Lower lobe of right lung (tissue), 2 donors: ENCODE measurements around the gene SFTA2. TPM values are rescaled to one million over a fixed set of nuclear protein-coding genes. Genes with fewer than 3 reads are reported as not detected.

ENCODE experiments used
- ATAC-seq, 2 donors: fragments of 200-7000 bp; cut with Tn5 transposase; one replicate each; pipeline ENCODE4 v1.9.1; 2020 to 2022; ENCODE audit warnings: mild to moderate bottlenecking in 2 of 2, moderate library complexity in 2 of 2
- DNase-seq: peaks from one replicate; pipeline ENCODE4 v3.0.0-alpha.2; 2020
- H3K27ac ChIP-seq: fragments of 200-600 bp; one replicate; pipeline ENCODE4 v1.8.0; 2022
- H3K27me3 ChIP-seq: fragments of 200-600 bp; one replicate; pipeline ENCODE4 v1.8.0; 2022; ENCODE audit warnings: low read depth
- H3K36me3 ChIP-seq: fragments of 200-600 bp; one replicate; pipeline ENCODE4 v1.8.0; 2022; ENCODE audit warnings: mild to moderate bottlenecking
- H3K4me1 ChIP-seq: fragments of 200-600 bp; one replicate; pipeline ENCODE4 v1.8.0; 2022
- H3K4me3 ChIP-seq: fragments of 200-600 bp; one replicate; pipeline ENCODE4 v1.8.0; 2022; ENCODE audit warnings: mild to moderate bottlenecking
- H3K9me3 ChIP-seq: fragments of 200-600 bp; one replicate; pipeline ENCODE4 v1.8.0; 2022
- intact Hi-C: fragments of 100-400 bp; cut with DNase I; formaldehyde crosslinking; loops from one replicate; pipeline ENCODE4 v1.11.0; 2022
- long read RNA-seq: library from polyadenylated mRNA; unstranded; transcript quantifications from one replicate; pipeline ENCODE4 v2.0.0, GENCODE V29; 2021
- total RNA-seq: library from RNA; stranded (reverse); fragmentation: NEBNext Ultra II Directional; extraction: Animal tissue kit (Norgen Biotek cat#: 25700); gene quantifications from one replicate; pipeline ENCODE4 v1.2.1, GENCODE V29; 2021
- TF ChIP-seq, protein P1 (sequence below): fragments of 200-600 bp; IDR thresholded peaks from one replicate; pipeline ENCODE4 v1.8.0; 2022; ENCODE audit warnings: antibody characterized with exemption, mild to moderate bottlenecking
- donor health status: DM: no; HTN: yes; CAD: no; lungs with severe emphysema.

SFTA2 gene
- 351 TPM for total RNA-seq
- long read RNA-seq, transcript SFTA2-201 (3 exons, 451 nt), result major isoform, 63 of 113 reads
- long read RNA-seq, transcript SFTA2-202 (2 exons, 625 nt), result minor isoform, 23 of 113 reads
- long read RNA-seq, partial matches to known transcripts, result 0 of 113 reads
- long read RNA-seq, other reads (novel, unspliced or antisense), result 27 of 113 reads

DNA sequence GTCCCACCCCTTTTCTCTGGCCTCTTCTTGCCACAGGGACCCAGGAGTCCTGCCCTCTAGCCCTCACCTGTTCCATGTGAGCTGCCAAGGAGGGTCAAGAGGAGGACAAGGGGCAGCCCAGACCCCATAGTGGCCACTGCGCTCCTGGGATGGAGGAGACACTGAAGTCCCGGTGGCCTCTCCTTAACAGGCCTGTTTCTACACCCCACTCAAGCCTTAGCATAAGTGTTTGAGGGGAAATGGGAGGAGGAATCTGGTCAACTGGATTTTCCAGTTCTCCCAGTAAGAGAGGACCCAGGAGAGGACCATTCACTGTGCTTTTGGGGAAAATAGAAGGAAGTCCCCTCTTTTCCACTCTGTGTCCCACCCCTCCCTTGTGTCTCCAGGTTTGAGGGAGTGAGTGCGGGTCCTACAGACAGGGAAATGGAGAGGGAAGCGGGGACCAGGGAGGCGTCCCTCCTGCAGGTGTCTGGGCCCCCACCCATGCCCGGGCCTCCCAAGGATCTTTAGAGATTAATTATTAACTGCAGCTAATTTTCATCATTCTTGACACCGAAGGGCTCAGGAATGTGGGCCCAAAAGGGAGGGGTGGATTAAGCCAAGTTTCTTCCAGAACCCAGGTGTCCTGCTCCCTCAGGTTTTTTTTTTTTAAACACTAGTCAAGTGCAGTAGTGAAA, at the start of gene SFTA2:
Gene SFTA2, minus strand, starts transcription at position 202 of the 677 bp plus-strand sequence. Its CDS starts 74 bp downstream, at position 128.
- peak; percentile 83 to 85 for ATAC-seq
- Histone ChIP-seq H3K4me3 (peak within 1 kb of the TSS; percentile 55), H3K36me3 (no peaks in the 10 kb centered on the region), H3K27ac (peak within 1 kb of the TSS; percentile 84), H3K9me3 (peaks cover 6% of the 10 kb centered on the region), H3K4me1 (peaks cover 16% of the 10 kb centered on the region), H3K27me3 (no peaks in the 10 kb centered on the region)
- intact Hi-C loops, result no loop called here
- TF ChIP-seq, protein P1, sequence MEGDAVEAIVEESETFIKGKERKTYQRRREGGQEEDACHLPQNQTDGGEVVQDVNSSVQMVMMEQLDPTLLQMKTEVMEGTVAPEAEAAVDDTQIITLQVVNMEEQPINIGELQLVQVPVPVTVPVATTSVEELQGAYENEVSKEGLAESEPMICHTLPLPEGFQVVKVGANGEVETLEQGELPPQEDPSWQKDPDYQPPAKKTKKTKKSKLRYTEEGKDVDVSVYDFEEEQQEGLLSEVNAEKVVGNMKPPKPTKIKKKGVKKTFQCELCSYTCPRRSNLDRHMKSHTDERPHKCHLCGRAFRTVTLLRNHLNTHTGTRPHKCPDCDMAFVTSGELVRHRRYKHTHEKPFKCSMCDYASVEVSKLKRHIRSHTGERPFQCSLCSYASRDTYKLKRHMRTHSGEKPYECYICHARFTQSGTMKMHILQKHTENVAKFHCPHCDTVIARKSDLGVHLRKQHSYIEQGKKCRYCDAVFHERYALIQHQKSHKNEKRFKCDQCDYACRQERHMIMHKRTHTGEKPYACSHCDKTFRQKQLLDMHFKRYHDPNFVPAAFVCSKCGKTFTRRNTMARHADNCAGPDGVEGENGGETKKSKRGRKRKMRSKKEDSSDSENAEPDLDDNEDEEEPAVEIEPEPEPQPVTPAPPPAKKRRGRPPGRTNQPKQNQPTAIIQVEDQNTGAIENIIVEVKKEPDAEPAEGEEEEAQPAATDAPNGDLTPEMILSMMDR, result no peak
- peak; percentile 71 for DNase-seq

DNA sequence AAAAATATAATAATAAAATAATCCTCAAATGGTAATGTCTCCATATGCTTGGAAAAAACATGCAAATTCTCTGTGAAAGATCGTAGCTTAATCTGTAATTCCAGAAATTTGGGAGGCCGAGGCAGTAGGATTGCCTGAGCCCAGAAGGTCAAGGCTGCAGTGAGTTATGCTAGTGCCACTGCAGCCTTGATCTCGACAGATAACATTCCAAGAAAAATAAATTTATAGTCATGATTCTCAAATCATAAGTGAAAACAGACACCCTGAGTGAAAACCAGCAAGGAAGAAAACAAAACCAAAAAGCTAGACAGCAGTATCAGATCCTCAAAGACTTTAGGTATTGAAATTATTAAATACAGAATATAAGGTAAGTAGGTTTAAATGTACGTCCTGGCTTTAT, 47.7 kb upstream of the SFTA2 start:
- intact Hi-C loops, result no loop called here
- Histone ChIP-seq H3K4me1 (peaks cover 8% of the 10 kb centered on the region), H3K4me3 (no peak overlapping the region), H3K9me3 (no peaks in the 10 kb centered on the region), H3K27me3 (no peaks in the 10 kb centered on the region), H3K36me3 (no peaks in the 10 kb centered on the region), H3K27ac (no peak overlapping the region)
- TF ChIP-seq, protein P1, result no peak
- ATAC-seq (no peak), DNase-seq (no peak)

DNA sequence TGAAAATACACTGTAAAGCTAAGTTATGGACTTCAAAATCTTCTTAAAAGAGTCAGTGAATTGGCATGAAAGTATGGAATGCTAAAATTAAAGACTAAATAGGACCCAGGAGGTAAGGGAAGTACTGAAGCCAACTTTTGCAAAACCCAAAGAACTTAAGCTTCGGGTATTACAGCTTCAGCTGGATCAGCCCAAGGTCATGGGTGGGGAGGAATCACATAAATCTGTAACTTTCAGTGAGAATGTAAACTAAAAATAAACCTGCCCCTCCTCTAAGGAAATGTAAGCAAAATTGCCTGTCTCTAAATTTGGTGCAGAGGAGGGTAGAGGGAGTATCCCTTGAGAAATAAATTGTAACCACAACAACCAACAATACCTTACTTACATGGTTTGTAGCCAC, 47.2 kb upstream of the SFTA2 start:
- no peaks in the 10 kb centered on the region for H3K27me3 ChIP-seq
- H3K9me3 ChIP-seq, result no peaks in the 10 kb centered on the region
- intact Hi-C loops, result no loop called here
- H3K4me3 ChIP-seq, result no peak overlapping the region
- TF ChIP-seq, protein P1, result no peak
- no peak for ATAC-seq
- H3K36me3 ChIP-seq, result no peaks in the 10 kb centered on the region
- no peak overlapping the region for H3K27ac ChIP-seq
- no peak for DNase-seq
- peaks cover 8% of the 10 kb centered on the region for H3K4me1 ChIP-seq

DNA sequence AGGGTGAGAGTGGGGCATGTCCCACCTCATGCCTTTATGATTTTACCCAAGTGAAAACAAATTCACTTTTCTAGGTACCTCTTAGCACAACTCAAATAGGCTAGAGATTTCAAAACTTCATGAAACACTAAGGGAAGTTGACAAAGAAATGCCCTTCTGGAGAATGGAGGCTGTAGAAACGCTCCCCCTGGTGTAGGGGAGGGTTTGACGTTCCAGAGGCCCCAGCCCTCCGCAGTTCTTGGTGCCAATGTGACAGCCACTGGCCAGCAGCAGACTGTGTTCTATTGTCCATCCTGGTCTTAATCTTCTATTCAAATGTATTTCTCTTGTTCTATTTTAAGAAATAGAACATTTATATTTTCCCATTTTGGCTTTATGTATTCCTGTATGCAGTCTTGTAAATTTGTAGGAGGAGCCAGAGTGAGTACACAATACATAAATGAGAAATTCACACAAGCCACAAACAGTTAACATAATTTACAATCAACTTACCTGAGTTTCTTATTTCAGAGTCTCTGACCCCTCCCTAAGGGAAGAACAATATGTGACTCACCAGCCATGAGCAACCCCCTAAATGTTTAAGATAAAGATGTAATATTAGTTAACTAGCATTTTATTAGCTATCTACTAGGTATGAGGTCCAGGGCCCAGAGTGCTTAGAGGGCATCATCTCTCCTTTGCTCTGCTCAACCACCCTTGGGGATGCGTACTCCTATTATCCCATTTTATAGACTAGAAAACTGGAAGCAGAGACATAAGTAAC, 42.7 kb upstream of the SFTA2 start:
- no peaks in the 10 kb centered on the region for H3K9me3 ChIP-seq
- no peaks in the 10 kb centered on the region for H3K27me3 ChIP-seq
- intact Hi-C loops, result no loop called here
- DNase-seq (no peak), ATAC-seq (peak in 1 of 2 donors; percentile 47)
- H3K27ac ChIP-seq, result no peak overlapping the region
- H3K4me1 ChIP-seq, result no peaks in the 10 kb centered on the region
- no peaks in the 10 kb centered on the region for H3K36me3 ChIP-seq
- no peak overlapping the region for H3K4me3 ChIP-seq
- TF ChIP-seq, protein P1, result no peak

DNA sequence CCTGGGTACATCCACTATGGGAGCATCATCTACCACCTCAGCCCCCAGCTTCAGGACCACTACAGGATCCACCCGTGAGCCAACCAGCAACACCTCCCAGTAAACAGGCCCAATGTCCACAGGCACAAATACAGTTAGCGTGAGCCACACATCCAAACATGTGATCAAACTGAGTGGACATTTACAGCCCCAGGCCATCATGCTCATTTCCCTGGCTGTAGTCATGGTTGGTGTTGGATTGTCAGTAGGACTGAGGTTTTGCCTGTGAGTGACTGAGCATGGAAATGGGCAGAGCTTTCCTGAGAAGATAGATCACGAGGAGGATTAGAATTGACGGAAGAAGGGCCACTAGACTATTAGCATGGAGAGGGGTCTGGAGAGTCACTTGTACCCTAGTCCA, 40.8 kb upstream of the SFTA2 start:
- Histone ChIP-seq H3K27me3 (no peaks in the 10 kb centered on the region), H3K36me3 (no peaks in the 10 kb centered on the region), H3K4me3 (no peak overlapping the region), H3K9me3 (no peaks in the 10 kb centered on the region), H3K27ac (no peak overlapping the region), H3K4me1 (no peaks in the 10 kb centered on the region)
- intact Hi-C loops, result no loop called here
- no peak for DNase-seq
- TF ChIP-seq, protein P1, result no peak
- ATAC-seq, result no peak
